Panc1 (cell line): Measurements from ENCODE around the gene KIF23. TPM values are rescaled to one million over a fixed set of nuclear protein-coding genes. Genes with fewer than 3 reads are reported as not detected.

Experiments used
- ATAC-seq: fragments of 200-7000 bp; cut with Tn5 transposase; 2 replicates; pipeline ENCODE4 v1.9.1; 2020; ENCODE audit warnings: mild to moderate bottlenecking, moderate library complexity
- BruUV-seq: library from RNA; stranded (reverse); fragments of 400-500 nt; replicated peaks from 2 replicates; lab custom pipeline; 2021; lab: Mats Ljungman, UMichigan
- CTCF ChIA-PET: fragments of 300-600 bp; sonication (Branson Sonifier 250); formaldehyde crosslinking; loops from one replicate; lab custom pipeline; 2022; ENCODE audit warnings: antibody characterized with exemption; lab: Charles Lee
- POLR2A ChIA-PET: fragments of 300-600 bp; sonication (Branson Sonifier 250); formaldehyde crosslinking; loops from one replicate; lab custom pipeline; 2022; ENCODE audit warnings: antibody characterized with exemption; lab: Charles Lee
- DNase-seq: peaks from one replicate; pipeline ENCODE4 v3.0.0-alpha.2; 2010; ENCODE audit warnings: low read depth, low spot score
- H3K27ac ChIP-seq: 2 replicates; pipeline ENCODE4 v1.5.1; 2011; ENCODE audit warnings: mild to moderate bottlenecking, low read length, inconsistent platforms
- H3K27me3 ChIP-seq: fragments of 200-500 bp; sonication (Bioruptor generic); 2 replicates; pipeline ENCODE4 v1.6.0; 2014; ENCODE audit warnings: low read length, inconsistent platforms; ENCODE audit not compliant: control insufficient read depth, insufficient read depth
- H3K36me3 ChIP-seq: fragments of 200-500 bp; sonication (Bioruptor generic); 2 replicates; pipeline ENCODE4 v1.5.1; 2014; ENCODE audit warnings: inconsistent platforms, mild to moderate bottlenecking, low read length, moderate library complexity; ENCODE audit not compliant: control insufficient read depth, insufficient read depth
- H3K4me1 ChIP-seq: 2 replicates; pipeline ENCODE4 v1.5.1; 2011; ENCODE audit warnings: inconsistent platforms, mild to moderate bottlenecking, low read length, moderate library complexity; ENCODE audit not compliant: control insufficient read depth, insufficient read depth
- H3K4me3 ChIP-seq, 2 experiments: 2 replicates each; pipeline ENCODE4 v1.5.1; 2011 to 2012; ENCODE audit warnings: low read depth in 2 of 2, low read length in 2 of 2, mild to moderate bottlenecking in 2 of 2, inconsistent platforms in 1 of 2, moderate library complexity in 1 of 2
- H3K9me3 ChIP-seq: fragments of 200-500 bp; sonication (Bioruptor generic); 2 replicates; pipeline ENCODE4 v1.5.1; 2014; ENCODE audit warnings: low read depth, mild to moderate bottlenecking, inconsistent platforms, low read length, moderate library complexity; ENCODE audit not compliant: control insufficient read depth, insufficient read depth
- POLR2AphosphoS5 ChIP-seq: IDR thresholded peaks from 2 replicates; pipeline ENCODE4 v1.6.1; 2012; ENCODE audit warnings: mild to moderate bottlenecking, low read depth, low read length, moderate library complexity
- SIN3A ChIP-seq: IDR thresholded peaks from 2 replicates; pipeline ENCODE4 v1.6.1; 2012; ENCODE audit warnings: low read depth, mild to moderate bottlenecking, low read length, moderate library complexity, borderline replicate concordance; ENCODE audit not compliant: insufficient read depth
- TCF7L2 ChIP-seq: IDR thresholded peaks from 2 replicates; pipeline ENCODE4 v1.6.1; 2011; ENCODE audit warnings: mild to moderate bottlenecking, low read depth, low read length, inconsistent platforms
- in situ Hi-C: cut with HindIII; loops from 2 replicates; pipeline ENCODE4 v1.10.0; 2016; ENCODE audit warnings: low sequenced_read_pairs, low pct_unique_long_range_greater_than_20kb
- intact Hi-C: fragments of 100-400 bp; cut with micrococcal nuclease; formaldehyde crosslinking; loops from one replicate; pipeline ENCODE4 v1.10.0; 2022; ENCODE audit not compliant: unreplicated experiment
- total RNA-seq: library from RNA; stranded (reverse); gene quantifications from one replicate; pipeline ENCODE4 v1.2.1, GENCODE V29; 2021; ENCODE audit not compliant: unreplicated experiment
- TF ChIP-seq, protein P1 (sequence below): fragments of 450-650 bp; IDR thresholded peaks from 2 replicates; pipeline ENCODE4 v1.5.1; 2017; ENCODE audit warnings: mild to moderate bottlenecking
- TF ChIP-seq, protein P2 (sequence below), 2 experiments: IDR thresholded peaks; 2 replicates each; pipeline ENCODE4 v1.6.1; 2011 to 2012; ENCODE audit warnings: low read depth in 2 of 2, control low read depth in 1 of 2, low read length in 1 of 2, mild to moderate bottlenecking in 1 of 2, moderate library complexity in 1 of 2; ENCODE audit not compliant: insufficient read depth in 1 of 2

Gene KIF23
- total RNA-seq, 1 experiment from 2014 or later = 82.5 TPM

DNA sequence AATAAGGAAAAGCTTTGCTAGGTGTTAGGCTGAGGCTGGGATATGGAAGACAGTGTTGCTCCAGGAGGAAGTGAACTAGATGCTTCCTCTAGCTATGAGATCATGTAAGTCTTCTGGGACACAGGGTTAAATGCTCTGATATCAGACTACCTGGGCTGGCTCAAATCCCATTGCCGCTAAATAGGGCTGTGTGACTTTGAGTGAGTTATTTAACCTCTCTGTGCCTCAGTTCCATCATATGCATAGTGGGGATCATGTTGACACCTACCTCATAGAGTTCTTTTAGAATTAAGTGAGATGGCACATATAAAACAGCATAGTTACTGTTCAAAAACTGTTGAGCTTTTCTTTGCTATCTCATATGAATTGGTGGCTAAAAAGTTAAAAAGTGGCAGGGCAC, 51.1 kb downstream of the KIF23 start:
- Histone ChIP-seq H3K4me3 (no peak overlapping the region), H3K27me3 (no peaks in the 10 kb centered on the region), H3K4me1 (peaks cover 40% of the 10 kb centered on the region), H3K36me3 (no peaks in the 10 kb centered on the region), H3K9me3 (no peaks in the 10 kb centered on the region), H3K27ac (no peak overlapping the region)
- in situ Hi-C loops (no loop called here), intact Hi-C loops (no loop called here)
- TF ChIP-seq TCF7L2 (no peak), POLR2AphosphoS5 (no peak), SIN3A (no peak)
- TF ChIP-seq, protein P1, sequence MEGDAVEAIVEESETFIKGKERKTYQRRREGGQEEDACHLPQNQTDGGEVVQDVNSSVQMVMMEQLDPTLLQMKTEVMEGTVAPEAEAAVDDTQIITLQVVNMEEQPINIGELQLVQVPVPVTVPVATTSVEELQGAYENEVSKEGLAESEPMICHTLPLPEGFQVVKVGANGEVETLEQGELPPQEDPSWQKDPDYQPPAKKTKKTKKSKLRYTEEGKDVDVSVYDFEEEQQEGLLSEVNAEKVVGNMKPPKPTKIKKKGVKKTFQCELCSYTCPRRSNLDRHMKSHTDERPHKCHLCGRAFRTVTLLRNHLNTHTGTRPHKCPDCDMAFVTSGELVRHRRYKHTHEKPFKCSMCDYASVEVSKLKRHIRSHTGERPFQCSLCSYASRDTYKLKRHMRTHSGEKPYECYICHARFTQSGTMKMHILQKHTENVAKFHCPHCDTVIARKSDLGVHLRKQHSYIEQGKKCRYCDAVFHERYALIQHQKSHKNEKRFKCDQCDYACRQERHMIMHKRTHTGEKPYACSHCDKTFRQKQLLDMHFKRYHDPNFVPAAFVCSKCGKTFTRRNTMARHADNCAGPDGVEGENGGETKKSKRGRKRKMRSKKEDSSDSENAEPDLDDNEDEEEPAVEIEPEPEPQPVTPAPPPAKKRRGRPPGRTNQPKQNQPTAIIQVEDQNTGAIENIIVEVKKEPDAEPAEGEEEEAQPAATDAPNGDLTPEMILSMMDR = no peak
- TF ChIP-seq, protein P2, sequence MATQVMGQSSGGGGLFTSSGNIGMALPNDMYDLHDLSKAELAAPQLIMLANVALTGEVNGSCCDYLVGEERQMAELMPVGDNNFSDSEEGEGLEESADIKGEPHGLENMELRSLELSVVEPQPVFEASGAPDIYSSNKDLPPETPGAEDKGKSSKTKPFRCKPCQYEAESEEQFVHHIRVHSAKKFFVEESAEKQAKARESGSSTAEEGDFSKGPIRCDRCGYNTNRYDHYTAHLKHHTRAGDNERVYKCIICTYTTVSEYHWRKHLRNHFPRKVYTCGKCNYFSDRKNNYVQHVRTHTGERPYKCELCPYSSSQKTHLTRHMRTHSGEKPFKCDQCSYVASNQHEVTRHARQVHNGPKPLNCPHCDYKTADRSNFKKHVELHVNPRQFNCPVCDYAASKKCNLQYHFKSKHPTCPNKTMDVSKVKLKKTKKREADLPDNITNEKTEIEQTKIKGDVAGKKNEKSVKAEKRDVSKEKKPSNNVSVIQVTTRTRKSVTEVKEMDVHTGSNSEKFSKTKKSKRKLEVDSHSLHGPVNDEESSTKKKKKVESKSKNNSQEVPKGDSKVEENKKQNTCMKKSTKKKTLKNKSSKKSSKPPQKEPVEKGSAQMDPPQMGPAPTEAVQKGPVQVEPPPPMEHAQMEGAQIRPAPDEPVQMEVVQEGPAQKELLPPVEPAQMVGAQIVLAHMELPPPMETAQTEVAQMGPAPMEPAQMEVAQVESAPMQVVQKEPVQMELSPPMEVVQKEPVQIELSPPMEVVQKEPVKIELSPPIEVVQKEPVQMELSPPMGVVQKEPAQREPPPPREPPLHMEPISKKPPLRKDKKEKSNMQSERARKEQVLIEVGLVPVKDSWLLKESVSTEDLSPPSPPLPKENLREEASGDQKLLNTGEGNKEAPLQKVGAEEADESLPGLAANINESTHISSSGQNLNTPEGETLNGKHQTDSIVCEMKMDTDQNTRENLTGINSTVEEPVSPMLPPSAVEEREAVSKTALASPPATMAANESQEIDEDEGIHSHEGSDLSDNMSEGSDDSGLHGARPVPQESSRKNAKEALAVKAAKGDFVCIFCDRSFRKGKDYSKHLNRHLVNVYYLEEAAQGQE (IDR thresholded peaks at IDR 0.05; ENCODE audit: insufficient read depth in 1 of 2, low read depth in 2 of 2, low read length in 1 of 2) = no peak
- no peak for DNase-seq
- no peak for ATAC-seq
- no TSS peak for BruUV-seq
- POLR2A ChIA-PET = interaction anchor here (0.7 kb wide), 1 partner anchor 13 kb away, joined by 5 read pairs; no protein-coding TSS in a partner anchor
- CTCF ChIA-PET = no interaction called here

DNA sequence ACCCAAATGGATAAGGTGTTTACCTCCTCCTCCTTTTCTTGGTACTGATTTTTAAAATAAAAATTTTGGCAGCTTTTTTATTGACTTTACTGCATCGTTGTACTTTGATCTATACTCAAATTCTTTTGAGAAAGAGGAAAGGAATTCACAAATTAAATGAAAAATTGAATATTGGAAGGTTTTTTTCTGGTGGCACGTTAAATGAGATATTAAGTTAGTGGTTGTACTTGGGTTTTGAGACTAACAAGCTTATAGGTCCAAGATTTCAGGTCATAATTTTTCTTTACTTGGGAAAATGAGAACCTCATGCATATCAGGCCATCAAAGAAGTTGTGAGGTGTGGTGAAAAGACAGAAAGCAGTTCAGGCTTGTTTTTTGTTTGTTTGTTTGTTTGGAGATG, 52.6 kb downstream of the KIF23 start:
- BruUV-seq = no TSS peak
- H3K27me3 ChIP-seq = no peaks in the 10 kb centered on the region
- no peak overlapping the region for H3K4me3 ChIP-seq
- ChIA-PET POLR2A (interaction anchor here (0.5 kb wide), 1 partner anchor 89 kb away, joined by 9 read pairs; no protein-coding TSS in a partner anchor), CTCF (no interaction called here)
- DNase-seq (no peak), ATAC-seq (no peak)
- no peaks in the 10 kb centered on the region for H3K36me3 ChIP-seq
- H3K9me3 ChIP-seq = no peaks in the 10 kb centered on the region
- intact Hi-C loops = no loop called here
- TF ChIP-seq, protein P2 (IDR thresholded peaks at IDR 0.05; ENCODE audit: insufficient read depth in 1 of 2, low read depth in 2 of 2, low read length in 1 of 2) = no peak
- peaks cover 39% of the 10 kb centered on the region for H3K4me1 ChIP-seq
- no peak overlapping the region for H3K27ac ChIP-seq
- in situ Hi-C loops = no loop called here
